Gastroesophageal sphincter (tissue), 4 donors: ENCODE results near the gene ACTR8. TPM values are rescaled to one million over a fixed set of nuclear protein-coding genes. Genes with fewer than 3 reads are reported as not detected.

Source experiments
- ATAC-seq: fragments of 150-250 bp; one replicate; pipeline ENCODE4 v1.9.1; 2016; ENCODE audit warnings: mild to moderate bottlenecking, moderate library complexity
- H3K27ac ChIP-seq, 4 donors: fragments of 200-600 bp; sonication (generic) in 3 of 4; 1 replicate in 3 of 4; 2 replicates in 1 of 4; pipeline ENCODE4 v1.5.1; 2016 to 2019
- H3K27me3 ChIP-seq: fragments of 200-600 bp; sonication (generic); one replicate; pipeline ENCODE4 v1.5.1; 2019
- H3K36me3 ChIP-seq, 2 donors: fragments of 200-600 bp; sonication (generic); one replicate each; pipeline ENCODE4 v1.5.1; 2019; ENCODE audit warnings: control low read depth in 1 of 2
- H3K4me1 ChIP-seq, 3 donors: fragments of 200-600 bp; sonication (generic); 1 replicate in 2 of 3; 2 replicates in 1 of 3; pipeline ENCODE4 v1.5.1; 2016 to 2019; ENCODE audit warnings: control low read depth in 2 of 3
- H3K4me3 ChIP-seq, 2 donors: fragments of 200-600 bp; sonication (generic); one replicate each; pipeline ENCODE4 v1.5.1; 2019; ENCODE audit warnings: mild to moderate bottlenecking in 1 of 2, moderate library complexity in 1 of 2
- H3K9me3 ChIP-seq, 3 donors: fragments of 200-600 bp; sonication (generic); one replicate each; pipeline ENCODE4 v1.5.1; 2017 to 2019; ENCODE audit warnings: control low read depth in 2 of 3
- EP300 ChIP-seq: sonication (generic); formaldehyde crosslinking; IDR thresholded peaks from one replicate; pipeline ENCODE4 v1.6.1; 2017; ENCODE audit warnings: antibody characterized with exemption, mild to moderate bottlenecking
- POLR2A ChIP-seq, 2 donors: fragments of 450-650 bp; IDR thresholded peaks; one replicate each; pipeline ENCODE4 v1.6.1; 2017; ENCODE audit warnings: antibody characterized with exemption in 2 of 2, mild to moderate bottlenecking in 2 of 2, moderate library complexity in 1 of 2
- POLR2AphosphoS5 ChIP-seq: sonication (generic); formaldehyde crosslinking; IDR thresholded peaks from one replicate; pipeline ENCODE4 v1.6.1; 2017; ENCODE audit warnings: antibody characterized with exemption
- WGBS, 2 donors: methylation state at CpG; one replicate each; pipeline ENCODE4 v1.1.5; 2018; ENCODE audit warnings: low coverage in 1 of 2; 5-methylcytosine and 5-hydroxymethylcytosine counted together
- total RNA-seq, 4 donors: library from RNA; depleted of rRNA; stranded (reverse); fragments of >200 nt; gene quantifications; one replicate each; pipeline ENCODE4 v1.1.0, GENCODE V29; 2016
- TF ChIP-seq, protein P1 (sequence below), 4 experiments: fragments of 200-600 bp in 2 of 4; fragments of 450-650 bp in 2 of 4; sonication (generic) in 1 of 4; IDR thresholded peaks; one replicate each; pipeline ENCODE4 v1.5.1; 2017 to 2019; ENCODE audit warnings: antibody characterized with exemption in 4 of 4, mild to moderate bottlenecking in 2 of 4, moderate library complexity in 2 of 4

The ACTR8 gene
- total RNA-seq, 4 donors from 2014 or later, result 22.4 to 26.8 (median 25.7) TPM

DNA sequence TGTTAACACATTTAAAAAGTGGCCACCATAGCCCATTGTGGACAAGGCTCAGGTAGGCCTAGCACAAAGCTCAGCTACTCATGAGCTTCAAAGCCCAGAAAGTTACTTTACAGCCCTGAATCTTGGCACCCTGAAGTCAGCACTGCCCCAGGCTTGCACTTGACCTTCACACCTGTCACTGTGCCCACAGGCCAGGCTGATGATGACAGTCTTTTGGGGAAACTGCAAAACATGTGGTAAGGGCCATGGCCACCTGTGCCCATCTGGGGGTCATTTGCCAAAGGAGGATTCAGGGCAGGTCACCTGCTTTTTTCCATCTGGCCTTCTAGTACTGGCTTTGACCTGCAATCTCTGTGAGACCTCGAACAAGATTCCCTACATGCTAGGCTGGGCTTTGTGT is 46.7 kb downstream of the ACTR8 start:
- no CpG with 5 or more reads among the region's 1 CpG for WGBS, 2 donors

DNA sequence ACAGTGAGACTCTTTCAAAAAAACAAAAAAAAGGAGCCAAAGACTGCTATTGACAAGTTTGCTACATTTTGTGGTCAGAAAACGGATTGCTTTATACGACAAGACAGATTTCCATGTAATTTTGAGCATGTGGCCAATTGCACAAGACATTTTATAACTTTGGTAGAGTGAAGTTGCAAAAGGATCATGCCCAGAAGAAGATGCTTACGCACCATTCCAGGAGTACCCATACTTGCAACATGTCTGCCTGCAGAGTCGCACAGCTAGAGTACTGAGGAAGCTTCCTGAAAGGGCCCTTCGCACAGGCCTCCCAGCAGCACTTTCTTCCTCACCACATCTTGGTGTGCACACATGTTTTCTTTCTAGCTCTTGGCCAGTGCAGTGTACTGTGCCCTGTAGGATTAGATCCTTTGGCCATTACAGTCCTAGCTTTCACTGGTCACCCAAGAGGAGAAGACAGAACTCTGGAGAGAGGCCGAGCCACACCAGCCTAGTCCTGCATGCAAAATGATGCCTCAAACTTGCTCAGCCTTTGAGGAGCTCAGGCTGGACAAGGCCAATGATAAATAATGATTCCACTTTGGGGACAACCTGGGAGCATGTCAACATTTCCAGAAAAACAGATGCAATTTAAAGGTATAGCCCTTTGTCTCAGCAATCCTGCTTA is 47.4 kb downstream of the ACTR8 start:
- 91 to 97% methylated on average over 4 to 5 of the region's 6 CpGs for WGBS, 2 donors
- H3K4me1 ChIP-seq, result no peaks in the 10 kb centered on the region
- no peaks in the 10 kb centered on the region for H3K27me3 ChIP-seq
- H3K9me3 ChIP-seq, result no peaks in the 10 kb centered on the region
- no peak overlapping the region for H3K4me3 ChIP-seq
- H3K36me3 ChIP-seq, result no peaks in the 10 kb centered on the region
- TF ChIP-seq EP300 (no peak), POLR2AphosphoS5 (no peak)
- TF ChIP-seq, protein P1, sequence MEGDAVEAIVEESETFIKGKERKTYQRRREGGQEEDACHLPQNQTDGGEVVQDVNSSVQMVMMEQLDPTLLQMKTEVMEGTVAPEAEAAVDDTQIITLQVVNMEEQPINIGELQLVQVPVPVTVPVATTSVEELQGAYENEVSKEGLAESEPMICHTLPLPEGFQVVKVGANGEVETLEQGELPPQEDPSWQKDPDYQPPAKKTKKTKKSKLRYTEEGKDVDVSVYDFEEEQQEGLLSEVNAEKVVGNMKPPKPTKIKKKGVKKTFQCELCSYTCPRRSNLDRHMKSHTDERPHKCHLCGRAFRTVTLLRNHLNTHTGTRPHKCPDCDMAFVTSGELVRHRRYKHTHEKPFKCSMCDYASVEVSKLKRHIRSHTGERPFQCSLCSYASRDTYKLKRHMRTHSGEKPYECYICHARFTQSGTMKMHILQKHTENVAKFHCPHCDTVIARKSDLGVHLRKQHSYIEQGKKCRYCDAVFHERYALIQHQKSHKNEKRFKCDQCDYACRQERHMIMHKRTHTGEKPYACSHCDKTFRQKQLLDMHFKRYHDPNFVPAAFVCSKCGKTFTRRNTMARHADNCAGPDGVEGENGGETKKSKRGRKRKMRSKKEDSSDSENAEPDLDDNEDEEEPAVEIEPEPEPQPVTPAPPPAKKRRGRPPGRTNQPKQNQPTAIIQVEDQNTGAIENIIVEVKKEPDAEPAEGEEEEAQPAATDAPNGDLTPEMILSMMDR (IDR thresholded peaks at IDR 0.05), result no peak
- no peak overlapping the region for H3K27ac ChIP-seq
- ATAC-seq, result no peak

More for the DNA sequence above, 46.7 kb downstream of the ACTR8 start:
- H3K4me1 ChIP-seq, result no peaks in the 10 kb centered on the region
- H3K27ac ChIP-seq, result no peak overlapping the region
- H3K4me3 ChIP-seq, result no peak overlapping the region
- no peaks in the 10 kb centered on the region for H3K36me3 ChIP-seq
- no peaks in the 10 kb centered on the region for H3K27me3 ChIP-seq
- H3K9me3 ChIP-seq, result no peaks in the 10 kb centered on the region
- no peak for TF ChIP-seq POLR2AphosphoS5
- TF ChIP-seq POLR2A (IDR thresholded peaks at IDR 0.05), result no peak
- TF ChIP-seq, protein P1 (IDR thresholded peaks at IDR 0.05), result no peak
- ATAC-seq, result no peak

DNA sequence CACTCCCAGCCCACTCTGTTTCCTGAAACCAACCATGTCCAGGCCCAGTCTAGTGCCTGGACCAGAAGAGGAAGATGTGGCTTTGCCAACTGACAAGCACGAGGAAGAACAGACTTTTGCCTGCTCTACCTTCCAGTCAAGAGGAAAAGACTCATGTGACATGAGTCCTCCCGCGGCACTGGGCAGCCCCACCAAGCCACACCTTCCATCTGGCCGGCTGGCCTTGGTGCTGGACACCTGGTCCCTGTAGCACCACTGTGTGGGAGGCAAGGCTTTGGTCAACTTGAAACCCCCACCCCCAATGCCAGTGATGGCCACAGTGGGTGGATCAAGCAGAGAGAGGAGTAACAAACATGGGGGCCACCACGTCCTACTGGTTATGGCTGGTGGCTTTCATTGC is 48.3 kb downstream of the ACTR8 start:
- H3K36me3 ChIP-seq, result no peaks in the 10 kb centered on the region
- WGBS, 2 donors, result 83% methylated on average over 2 of the region's 5 CpGs; no CpG with 5 or more reads in 1 of the 2 donors
- no peaks in the 10 kb centered on the region for H3K27me3 ChIP-seq
- ATAC-seq, result no peak
- H3K27ac ChIP-seq, result no peak overlapping the region
- H3K4me3 ChIP-seq, result no peak overlapping the region
- H3K9me3 ChIP-seq, result no peaks in the 10 kb centered on the region
- TF ChIP-seq POLR2A (IDR thresholded peaks at IDR 0.05) (no peak), EP300 (no peak), POLR2AphosphoS5 (no peak)
- TF ChIP-seq, protein P1 (IDR thresholded peaks at IDR 0.05), result no peak
- no peaks in the 10 kb centered on the region for H3K4me1 ChIP-seq

DNA sequence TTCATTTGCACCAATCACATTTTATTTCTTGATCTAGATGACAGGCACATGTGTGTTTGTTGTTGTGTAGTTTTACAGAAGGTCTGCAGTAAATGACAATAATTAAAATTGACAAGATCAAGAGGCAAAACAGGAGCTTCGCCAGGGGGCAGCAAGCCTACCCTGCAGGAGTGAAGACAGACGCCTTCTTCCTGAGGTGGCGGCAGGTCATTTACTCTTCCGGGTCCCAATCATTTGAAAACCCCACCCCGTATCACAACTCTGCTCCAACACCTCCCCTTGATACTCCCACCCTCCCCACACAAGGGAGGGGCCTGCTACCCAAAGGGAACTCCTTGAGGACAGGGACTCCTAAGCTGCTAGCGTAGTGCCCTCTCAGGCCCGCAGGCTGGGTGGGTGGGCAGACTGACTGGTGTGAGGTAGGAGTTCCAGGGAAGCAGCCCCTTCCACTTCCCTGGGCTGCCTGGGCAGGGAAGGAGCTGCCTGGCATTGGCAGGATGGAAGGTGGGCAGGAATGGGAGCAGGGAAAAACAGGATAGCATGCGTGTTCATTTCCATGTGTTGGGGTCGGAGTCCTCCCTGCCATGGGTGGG is 48.8 kb downstream of the ACTR8 start:
- no peak overlapping the region for H3K27ac ChIP-seq
- H3K27me3 ChIP-seq, result no peaks in the 10 kb centered on the region
- TF ChIP-seq POLR2AphosphoS5 (no peak), EP300 (no peak), POLR2A (IDR thresholded peaks at IDR 0.05) (no peak)
- TF ChIP-seq, protein P1 (IDR thresholded peaks at IDR 0.05), result no peak
- no peak overlapping the region for H3K4me3 ChIP-seq
- no peak for ATAC-seq
- no peaks in the 10 kb centered on the region for H3K36me3 ChIP-seq
- no peaks in the 10 kb centered on the region for H3K4me1 ChIP-seq
- no peaks in the 10 kb centered on the region for H3K9me3 ChIP-seq
- WGBS, 2 donors, result 85 to 93% methylated on average over 6 of the region's 9 CpGs

DNA sequence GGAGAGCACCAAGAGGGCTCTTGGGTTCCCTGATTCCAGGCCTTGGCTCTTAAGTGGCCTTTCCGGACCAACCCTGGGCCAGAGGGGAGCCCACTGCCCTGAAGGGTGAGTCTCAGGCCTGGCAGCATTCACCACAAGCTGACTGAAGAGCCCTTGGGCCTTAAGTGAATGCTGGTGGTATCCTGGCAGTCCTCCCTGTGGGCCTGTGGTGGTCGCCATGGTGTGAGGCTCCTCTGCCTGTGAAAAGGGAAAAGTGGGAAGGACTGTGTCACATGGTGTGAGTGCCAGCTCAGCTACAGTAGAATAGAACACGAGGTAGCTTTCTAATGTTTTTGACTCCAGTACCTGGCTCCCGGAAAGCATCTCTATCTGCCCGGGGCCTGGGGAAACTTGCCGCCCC is 51.0 kb downstream of the ACTR8 start:
- no peaks in the 10 kb centered on the region for H3K36me3 ChIP-seq

More for the DNA sequence above, 51.0 kb downstream of the ACTR8 start:
- no peak overlapping the region for H3K4me3 ChIP-seq
- no peak for ATAC-seq
- TF ChIP-seq POLR2AphosphoS5, result no peak
- no peaks in the 10 kb centered on the region for H3K4me1 ChIP-seq
- 87% methylated on average over 3 of the region's 6 CpGs; no CpG with 5 or more reads in 1 of the 2 donors for WGBS, 2 donors
- H3K27me3 ChIP-seq, result no peaks in the 10 kb centered on the region
- H3K9me3 ChIP-seq, result no peaks in the 10 kb centered on the region
- no peak overlapping the region for H3K27ac ChIP-seq
